Measurements from ENCODE around the gene SPPL2B.

DNA sequence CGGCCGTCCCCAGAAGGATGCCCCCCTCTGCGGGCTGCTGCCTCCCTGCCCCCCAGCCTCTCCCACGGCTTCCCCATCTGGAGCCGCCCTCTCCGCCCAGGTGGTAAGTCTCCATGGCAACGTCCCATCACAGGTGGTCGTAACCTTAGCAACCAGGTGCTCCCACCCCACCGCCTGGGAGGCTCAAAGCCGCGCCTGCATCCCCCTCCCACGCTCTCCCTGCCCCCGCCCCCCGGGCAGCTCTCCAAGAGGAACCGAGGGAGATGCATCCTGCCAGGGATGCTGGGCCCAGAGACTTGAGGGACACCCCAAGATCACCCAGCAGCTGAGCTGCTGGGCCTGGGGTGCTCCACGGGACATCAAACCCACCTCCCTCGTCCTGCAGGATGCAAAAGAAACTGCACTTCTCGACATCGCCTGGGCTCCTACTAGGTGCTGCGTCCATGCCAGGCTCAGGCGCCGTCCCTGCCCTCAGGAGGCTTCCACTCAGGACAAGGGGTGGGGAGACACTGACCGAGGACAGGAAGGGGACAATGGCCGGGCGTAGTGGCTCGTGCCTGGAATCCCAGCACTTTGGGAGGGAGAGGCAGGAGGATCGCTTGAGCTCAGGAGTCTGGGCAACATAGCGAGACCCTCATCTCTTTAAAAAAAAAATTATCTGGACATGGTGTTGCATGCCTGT lies 15.5 kb upstream of the SPPL2B start:
- TF ChIP-seq, protein P1, sequence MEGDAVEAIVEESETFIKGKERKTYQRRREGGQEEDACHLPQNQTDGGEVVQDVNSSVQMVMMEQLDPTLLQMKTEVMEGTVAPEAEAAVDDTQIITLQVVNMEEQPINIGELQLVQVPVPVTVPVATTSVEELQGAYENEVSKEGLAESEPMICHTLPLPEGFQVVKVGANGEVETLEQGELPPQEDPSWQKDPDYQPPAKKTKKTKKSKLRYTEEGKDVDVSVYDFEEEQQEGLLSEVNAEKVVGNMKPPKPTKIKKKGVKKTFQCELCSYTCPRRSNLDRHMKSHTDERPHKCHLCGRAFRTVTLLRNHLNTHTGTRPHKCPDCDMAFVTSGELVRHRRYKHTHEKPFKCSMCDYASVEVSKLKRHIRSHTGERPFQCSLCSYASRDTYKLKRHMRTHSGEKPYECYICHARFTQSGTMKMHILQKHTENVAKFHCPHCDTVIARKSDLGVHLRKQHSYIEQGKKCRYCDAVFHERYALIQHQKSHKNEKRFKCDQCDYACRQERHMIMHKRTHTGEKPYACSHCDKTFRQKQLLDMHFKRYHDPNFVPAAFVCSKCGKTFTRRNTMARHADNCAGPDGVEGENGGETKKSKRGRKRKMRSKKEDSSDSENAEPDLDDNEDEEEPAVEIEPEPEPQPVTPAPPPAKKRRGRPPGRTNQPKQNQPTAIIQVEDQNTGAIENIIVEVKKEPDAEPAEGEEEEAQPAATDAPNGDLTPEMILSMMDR (IDR thresholded peaks at IDR 0.05), result no peak
- no peak for TF ChIP-seq POLR2A (IDR thresholded peaks at IDR 0.05)

All from body of pancreas (tissue), 4 donors.